H1 (cell line): ENCODE results near the gene SPRED1. TPM values are rescaled to one million over a fixed set of nuclear protein-coding genes. Genes with fewer than 3 reads are reported as not detected.

Source experiments
- CTCF ChIP-seq, 3 experiments: IDR thresholded peaks; 1 replicate in 2 of 3; 2 replicates in 1 of 3; pipeline versions ENCODE4 v1.5.1 to v1.6.1; 2011; ENCODE audit warnings: low read length in 3 of 3, mild to moderate bottlenecking in 3 of 3, inconsistent platforms in 2 of 3, low read depth in 1 of 3, moderate library complexity in 1 of 3; ENCODE audit not compliant: insufficient read depth in 1 of 3; ENCODE audit errors: control extremely low read depth in 1 of 3
- KDM4A ChIP-seq: IDR thresholded peaks from one replicate; pipeline ENCODE4 v1.7.1; 2012; ENCODE audit warnings: low read depth, mild to moderate bottlenecking, moderate library complexity, low read length, inconsistent platforms; ENCODE audit not compliant: severe bottlenecking
- SIRT6 ChIP-seq: IDR thresholded peaks from one replicate; pipeline ENCODE4 v1.7.1; 2012; ENCODE audit warnings: low read length, inconsistent platforms
- SP1 ChIP-seq: IDR thresholded peaks from 2 replicates; pipeline ENCODE4 v1.6.1; 2011; ENCODE audit warnings: low read depth, low read length
- TAF1 ChIP-seq: IDR thresholded peaks from 2 replicates; pipeline ENCODE4 v1.6.1; 2011; ENCODE audit warnings: mild to moderate bottlenecking, low read depth, low read length
- TCF12 ChIP-seq: IDR thresholded peaks from 2 replicates; pipeline ENCODE4 v1.6.1; 2011; ENCODE audit warnings: low read depth, mild to moderate bottlenecking, low read length
- YY1 ChIP-seq: IDR thresholded peaks from 2 replicates; pipeline ENCODE4 v1.6.1; 2011; ENCODE audit warnings: low read depth, mild to moderate bottlenecking, low read length
- polyA plus RNA-seq, 7 experiments: library from polyadenylated mRNA; depleted of rRNA in 3 of 7; stranded (reverse) in 5 of 7; unstranded in 2 of 7; fragments of >200 nt in 5 of 7; fragments of 200-250 nt in 2 of 7; gene quantifications; 1 replicate in 5 of 7; 2 replicates in 1 of 7; 4 replicates in 1 of 7; pipeline versions ENCODE4 v1.2.1 to v1.2.3, GENCODE V29; 2011 to 2013; ENCODE audit warnings: missing spikeins in 2 of 7, mixed read lengths in 2 of 7
- total RNA-seq: library from RNA; stranded (reverse); fragmentation: NEBNext Ultra II Directional; extraction: Animal tissue kit (Norgen Biotek cat#: 25700); gene quantifications from 2 replicates; pipeline ENCODE4 v1.2.1, GENCODE V29; 2021

SPRED1 gene
- total and polyA plus RNA-seq, 2 of the 8 experiments (the other 6 are each of a cell fraction or from before 2014, with no cell fraction given), result 5.5 to 30.3 TPM

DNA sequence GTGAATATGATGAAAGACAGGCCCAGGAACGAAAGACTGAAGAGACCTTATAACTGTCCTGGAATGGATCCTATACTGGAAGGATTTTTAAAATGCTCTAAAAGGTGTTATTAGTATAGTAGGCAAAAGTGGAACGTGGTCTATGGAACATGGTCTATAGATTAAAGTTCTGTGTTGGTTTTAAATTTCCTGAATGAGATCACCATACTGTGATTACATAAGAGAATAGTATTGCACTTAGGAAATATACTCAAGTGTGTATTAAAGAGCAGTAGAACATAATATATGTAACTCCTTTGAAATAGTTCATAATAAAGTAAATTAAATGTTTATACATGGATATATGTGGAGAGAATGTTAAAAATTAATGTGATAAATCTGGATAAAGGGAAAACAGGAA, 68.2 kb downstream of the SPRED1 start (continued):
- TF ChIP-seq CTCF (IDR thresholded peaks at IDR 0.05; ENCODE audit: control extremely low read depth in 1 of 3, insufficient read depth in 1 of 3, low read depth in 1 of 3, low read length in 3 of 3), result no peak
- TF ChIP-seq TAF1, result no peak
- TF ChIP-seq SP1, result no peak
- no peak for TF ChIP-seq SIRT6
- TF ChIP-seq YY1, result no peak
- TF ChIP-seq TCF12, result no peak
- TF ChIP-seq KDM4A, result no peak
- TF ChIP-seq, all 59 proteins: peak for 0
